ENCODE results near the gene ASCL4. TPM values are rescaled to one million over a fixed set of nuclear protein-coding genes. Genes with fewer than 3 reads are reported as not detected.
A peak's percentile ranks its signal among the peaks of the same experiment; 100 is the strongest.

ASCL4 gene
- total RNA-seq, 1 donor from 2014 or later: not detected

- H3K27ac ChIP-seq: peak overlapping the region; percentile 56 to 65
- H3K4me3 ChIP-seq: peak overlapping the region; percentile 71 to 92
- H3K27me3 ChIP-seq: no peaks in the 10 kb centered on the region
- no peak for TF ChIP-seq CTCF (IDR thresholded peaks at IDR 0.05)
- peaks cover 0 to 22% of the 10 kb centered on the region in 2 donors for H3K4me1 ChIP-seq
- intact Hi-C loops (cut with DNase I): loop anchor here (2.0 to 5.0 kb wide), 3 partner anchors 668 to 802 kb away; partner anchors contain the start of genes CRY1, FICD, ISCU and SART3
- peak in 1 of 2 donors; percentile 66 for DNase-seq (ENCODE audit: low spot score in 2 of 2)
- no peaks in the 10 kb centered on the region for H3K9me3 ChIP-seq
- peaks cover 14 to 17% of the 10 kb centered on the region in 2 donors for H3K36me3 ChIP-seq
Measured at GRCh38 chr12:107760207-107760808, 14.2 kb upstream of the ASCL4 start.

DNA sequence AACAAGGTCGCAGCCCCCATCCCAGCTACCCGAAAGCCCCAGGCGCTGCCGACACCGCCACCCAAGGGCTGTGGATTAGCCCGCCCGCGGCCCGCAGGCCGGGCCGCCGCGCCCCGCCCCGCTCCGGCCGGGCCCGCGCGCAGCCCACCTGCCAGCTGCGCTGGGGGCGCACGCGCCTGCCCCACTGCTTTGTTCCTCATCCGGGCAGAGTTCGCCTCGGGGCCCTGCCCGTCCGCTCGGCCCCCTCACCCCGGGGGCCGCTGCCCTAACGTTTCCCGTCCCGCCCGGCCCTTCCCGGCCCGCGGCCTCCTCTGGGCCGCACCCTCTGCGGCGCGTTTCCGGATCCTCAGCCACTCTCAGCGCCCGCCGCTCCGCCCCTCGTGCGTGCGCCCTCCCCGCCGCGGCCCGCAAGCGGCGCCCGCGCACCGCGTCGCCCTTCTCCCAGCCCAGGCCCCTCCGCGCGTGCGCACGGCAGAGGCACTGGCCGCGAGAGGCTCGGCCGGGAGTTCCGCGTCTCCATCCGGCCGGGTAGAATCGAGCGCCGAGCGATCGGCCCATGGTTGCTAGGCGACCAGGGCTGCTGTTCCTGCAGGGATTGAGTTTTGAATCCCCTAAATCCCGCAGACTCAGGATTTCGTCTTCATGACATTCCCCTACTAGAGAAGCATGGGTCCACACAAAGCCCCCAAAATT, 13.5 kb upstream of the ASCL4 start, which contains the start of gene PRDM4:
PRDM4 (minus strand) TSS at position 329 of the 693 bp plus-strand sequence. CDS start 622 bp downstream, outside the sequence.
- H3K4me3 ChIP-seq: peak within 1 kb of the TSS; percentile 71 to 92
- H3K36me3 ChIP-seq: peaks cover 8 to 11% of the 10 kb centered on the region in 2 donors
- H3K9me3 ChIP-seq: no peaks in the 10 kb centered on the region
- peaks cover 0 to 22% of the 10 kb centered on the region in 2 donors for H3K4me1 ChIP-seq
- H3K27me3 ChIP-seq: no peaks in the 10 kb centered on the region
- intact Hi-C loops (cut with DNase I): loop anchor here (1.0 to 5.0 kb wide), 4 partner anchors 76 to 801 kb away; partner anchors contain the start of genes CRY1, FICD, ISCU and PWP1
- H3K27ac ChIP-seq: peak within 1 kb of the TSS; percentile 57 to 65
- peak; percentile 85 to 98 for DNase-seq (ENCODE audit: low spot score in 2 of 2)
- peak in 1 of 3 experiments; percentile 39 for TF ChIP-seq CTCF (IDR thresholded peaks at IDR 0.05)

DNA sequence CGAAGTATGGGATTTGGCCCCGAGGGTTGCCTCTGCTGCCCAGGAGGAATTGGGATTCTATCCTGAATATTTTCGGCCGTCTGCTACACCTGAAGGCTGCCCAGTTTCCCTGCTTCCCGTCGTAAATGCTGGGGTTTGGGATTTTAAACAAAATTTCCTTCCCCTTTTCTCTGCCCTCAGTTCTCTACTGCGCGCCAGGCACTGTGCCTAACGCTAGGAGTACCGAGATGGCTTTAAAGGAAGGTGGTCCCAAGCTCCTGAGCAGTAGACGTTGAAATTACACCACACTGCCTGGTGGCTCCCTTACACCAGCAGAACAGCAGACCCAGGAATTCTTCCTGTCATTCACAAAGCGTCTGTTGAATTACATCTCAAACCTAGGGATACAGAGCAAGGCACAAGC, 13.0 kb upstream of the ASCL4 start:
- intact Hi-C loops (cut with DNase I): loop anchor here (1.0 to 5.0 kb wide), 4 partner anchors 76 to 801 kb away; partner anchors contain the start of genes CRY1, FICD, ISCU and PWP1
- DNase-seq (ENCODE audit: low spot score in 2 of 2): no peak
- no peak for TF ChIP-seq CTCF (IDR thresholded peaks at IDR 0.05)
- Histone ChIP-seq H3K36me3 (peaks cover 3 to 5% of the 10 kb centered on the region in 2 donors), H3K4me1 (peaks cover 0 to 22% of the 10 kb centered on the region in 2 donors), H3K4me3 (peak overlapping the region; percentile 71 to 92), H3K27me3 (no peaks in the 10 kb centered on the region), H3K9me3 (no peaks in the 10 kb centered on the region), H3K27ac (peak overlapping the region; percentile 56 to 57)

- H3K27ac ChIP-seq: no peak overlapping the region
- H3K4me3 ChIP-seq: no peak overlapping the region
- no peaks in the 10 kb centered on the region for H3K36me3 ChIP-seq
- no peaks in the 10 kb centered on the region for H3K27me3 ChIP-seq
- peaks cover 0 to 20% of the 10 kb centered on the region in 2 donors for H3K4me1 ChIP-seq
- no peak for TF ChIP-seq CTCF (IDR thresholded peaks at IDR 0.05)
- no peak for DNase-seq (ENCODE audit: low spot score in 2 of 2)
- intact Hi-C loops (cut with DNase I): loop anchor here (5.0 kb wide), 1 partner anchor 799 kb away; the partner anchor contains the start of genes ISCU and SART3
- H3K9me3 ChIP-seq: no peaks in the 10 kb centered on the region
Measured at GRCh38 chr12:107762874-107763273, 11.6 kb upstream of the ASCL4 start.

DNA sequence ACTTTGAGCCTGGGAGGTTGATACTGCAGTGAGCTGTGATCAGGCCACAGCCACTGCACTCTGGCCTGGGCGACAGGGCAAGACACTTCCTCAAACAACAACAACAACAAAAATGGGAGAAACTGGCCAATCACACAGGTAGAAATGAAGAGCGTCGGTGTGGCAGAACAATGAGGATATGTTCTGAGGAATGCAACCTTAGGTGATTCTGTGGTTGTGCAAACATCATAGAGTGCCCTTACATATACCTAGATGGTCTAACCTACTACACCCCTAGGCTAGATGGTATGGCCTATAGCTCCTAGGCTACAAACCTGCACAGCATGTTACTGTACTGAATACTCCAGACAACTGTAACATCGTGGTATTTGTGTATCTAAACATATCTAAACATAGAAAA, 9.9 kb upstream of the ASCL4 start:
- no peaks in the 10 kb centered on the region for H3K27me3 ChIP-seq
- H3K9me3 ChIP-seq: no peaks in the 10 kb centered on the region
- peaks cover 0 to 7% of the 10 kb centered on the region in 2 donors for H3K4me1 ChIP-seq
- H3K27ac ChIP-seq: no peak overlapping the region
- TF ChIP-seq CTCF (IDR thresholded peaks at IDR 0.05): no peak
- H3K36me3 ChIP-seq: no peaks in the 10 kb centered on the region
- intact Hi-C loops (cut with DNase I): loop anchor here (5.0 kb wide), 1 partner anchor 798 kb away; the partner anchor contains the start of genes ISCU and SART3
- H3K4me3 ChIP-seq: no peak overlapping the region
- DNase-seq (ENCODE audit: low spot score in 2 of 2): no peak
